Brain microvascular endothelial cell (primary cell): ENCODE measurements around the gene TDRD12.
"Not testable (repeated sequence)": the region's sequence is repeated elsewhere in the genome, so short reads cannot be mapped to it uniquely, and the experiment has no call there.

Source experiments
- DNase-seq: peaks from one replicate; pipeline ENCODE4 v3.0.0-alpha.2; 2020
- H3K27ac ChIP-seq: fragments of 250-450 bp; sonication (Bioruptor Pico); 2 replicates; pipeline ENCODE4 v1.5.1; 2020; ENCODE audit warnings: mild to moderate bottlenecking, moderate library complexity
- H3K27me3 ChIP-seq: fragments of 250-450 bp; sonication (Bioruptor Pico); replicated peaks from 2 replicates; pipeline ENCODE4 v1.5.1; 2020; ENCODE audit warnings: mild to moderate bottlenecking
- H3K36me3 ChIP-seq: fragments of 250-450 bp; sonication (Bioruptor Pico); replicated peaks from 2 replicates; pipeline ENCODE4 v1.5.1; 2020; ENCODE audit warnings: mild to moderate bottlenecking
- H3K4me3 ChIP-seq: 2 replicates; pipeline ENCODE4 v1.5.1; 2011; ENCODE audit warnings: low read depth, mild to moderate bottlenecking, control low read depth, low read length, moderate library complexity
- CTCF ChIP-seq: IDR thresholded peaks from 2 replicates; pipeline ENCODE4 v1.5.1; 2011; ENCODE audit warnings: low read depth, mild to moderate bottlenecking, moderate library complexity, low read length, control low read depth, inconsistent platforms; ENCODE audit errors: missing control alignments
- in situ Hi-C: cut with HindIII; loops from 2 replicates; pipeline ENCODE4 v1.10.0; 2017; ENCODE audit warnings: low sequenced_read_pairs, low pct_ligation_motif_present

TDRD12 gene

GRCh38 chr19:32750441-32751055 is 31.0 kb downstream of the TDRD12 start:
- Histone ChIP-seq H3K4me3 (no peak overlapping the region), H3K27ac (no peak overlapping the region), H3K27me3 (no peaks in the 10 kb centered on the region), H3K36me3 (no peaks in the 10 kb centered on the region)
- DNase-seq: no peak
- in situ Hi-C loops: no loop called here
- no peak for TF ChIP-seq CTCF

GRCh38 chr19:32751066-32751465 is 31.5 kb downstream of the TDRD12 start:
- Histone ChIP-seq H3K27ac (no peak overlapping the region), H3K36me3 (no peaks in the 10 kb centered on the region), H3K27me3 (no peaks in the 10 kb centered on the region), H3K4me3 (no peak overlapping the region)
- no peak for TF ChIP-seq CTCF
- in situ Hi-C loops: no loop called here
- DNase-seq: no peak

GRCh38 chr19:32757189-32757588 is 37.6 kb downstream of the TDRD12 start:
- TF ChIP-seq CTCF: no peak
- DNase-seq: no peak
- H3K27me3 ChIP-seq: no peaks in the 10 kb centered on the region
- no peak overlapping the region for H3K27ac ChIP-seq
- no peaks in the 10 kb centered on the region for H3K36me3 ChIP-seq
- in situ Hi-C loops: no loop called here
- no peak overlapping the region for H3K4me3 ChIP-seq

GRCh38 chr19:32765365-32765764 is 45.8 kb downstream of the TDRD12 start:
- H3K27ac ChIP-seq, in situ Hi-C loops, H3K27me3 ChIP-seq, DNase-seq, H3K4me3 ChIP-seq, H3K36me3 ChIP-seq: not testable (repeated sequence)

GRCh38 chr19:32767951-32768679 is 48.5 kb downstream of the TDRD12 start:
- Histone ChIP-seq H3K36me3 (no peaks in the 10 kb centered on the region), H3K27ac (no peak overlapping the region), H3K27me3 (no peaks in the 10 kb centered on the region), H3K4me3 (no peak overlapping the region)
- DNase-seq: no peak
- TF ChIP-seq CTCF: no peak
- in situ Hi-C loops: no loop called here

GRCh38 chr19:32771596-32771995 is 52.0 kb downstream of the TDRD12 start:
- H3K4me3 ChIP-seq: no peak overlapping the region
- DNase-seq: no peak
- no peak for TF ChIP-seq CTCF
- no peaks in the 10 kb centered on the region for H3K27me3 ChIP-seq
- H3K36me3 ChIP-seq: no peaks in the 10 kb centered on the region
- no peak overlapping the region for H3K27ac ChIP-seq
- in situ Hi-C loops: no loop called here
